Stimulated activated CD4-positive, alpha-beta T cell treated with anti-CD3 and anti-CD28 coated beads, Interleukin-4, amount 100 ng/mL, for 48 hours (primary cell): ENCODE results near the gene PTRH1.

Experiments
- DNase-seq, 2 donors: peaks; one replicate each; pipeline ENCODE4 v3.0.0-alpha.2; 2020; ENCODE audit warnings: low read depth in 2 of 2

Gene PTRH1

DNA sequence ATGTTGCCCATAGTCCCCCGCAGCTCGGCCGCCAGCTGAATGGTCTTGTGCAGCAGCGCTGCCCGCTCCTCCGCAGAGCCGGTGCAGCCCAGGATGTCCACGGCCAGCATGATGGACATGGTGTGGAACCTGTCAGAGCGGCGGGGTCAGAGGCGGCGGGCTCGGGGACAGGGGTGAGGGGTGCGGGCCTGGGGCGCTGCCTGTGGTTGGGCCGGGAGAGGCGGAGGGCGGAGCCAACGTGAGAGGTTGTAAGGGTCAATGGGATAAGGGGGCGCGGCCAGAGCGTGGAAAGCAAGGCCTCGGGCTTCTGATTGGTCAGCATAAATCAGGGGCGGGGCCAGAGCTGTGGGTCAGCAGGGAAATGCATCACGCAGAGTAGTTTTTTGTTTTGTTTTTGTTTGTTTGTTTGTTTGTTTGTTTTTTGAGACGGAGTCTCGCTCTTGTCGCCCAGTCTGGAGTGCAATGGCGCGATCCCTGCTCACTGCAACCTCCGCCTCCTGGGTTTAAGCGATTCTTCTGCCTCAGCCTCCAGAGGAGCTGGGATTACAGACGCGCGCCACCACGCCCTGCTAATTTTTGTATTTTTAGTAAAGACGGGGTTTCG, 26.5 kb upstream of the PTRH1 start:
- DNase-seq: no peak

DNA sequence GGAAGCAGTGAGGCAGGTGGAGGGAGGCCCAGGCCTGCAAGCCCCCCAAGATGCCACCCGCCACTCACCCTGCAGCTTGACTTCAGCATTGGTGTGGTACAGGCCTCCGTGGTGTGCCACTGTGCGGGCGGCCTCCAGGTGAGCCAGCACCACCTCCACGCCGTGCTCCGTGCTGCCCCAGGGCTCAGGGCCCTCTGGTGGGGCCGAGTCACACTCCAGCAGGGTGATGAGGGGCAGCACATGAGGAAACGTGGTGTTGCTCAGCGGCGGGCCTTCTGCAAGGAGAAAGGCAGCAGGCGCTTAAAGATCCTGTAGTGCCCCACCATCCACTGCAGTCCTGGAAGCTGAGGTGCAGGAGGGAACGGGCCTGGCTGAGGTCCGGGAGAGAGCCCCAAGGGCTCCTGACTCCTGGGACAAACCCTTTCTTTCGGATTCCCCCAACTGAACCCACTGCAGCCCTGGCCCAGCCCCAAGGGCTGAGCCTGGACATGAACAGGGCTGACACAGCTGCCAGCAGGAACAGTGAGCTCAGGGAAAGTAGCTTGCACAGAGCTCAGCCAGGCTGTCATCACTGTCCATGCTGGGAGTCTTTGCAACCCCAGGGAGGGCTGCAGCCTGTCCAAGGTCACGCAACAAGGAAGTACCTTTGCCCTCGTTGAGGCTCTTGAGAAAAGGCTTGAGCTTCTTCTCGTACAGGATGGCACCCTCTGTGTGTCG, 24.3 kb upstream of the PTRH1 start:
- no peak for DNase-seq

GRCh38 chr9:127738666-127739065, 23.2 kb upstream of the PTRH1 start:
- no peak for DNase-seq

- DNase-seq: no peak
Measured at GRCh38 chr9:127735530-127736185, 20.2 kb upstream of the PTRH1 start.

- peak; percentile 97 to 98 for DNase-seq
Measured at GRCh38 chr9:127734747-127735529, 19.5 kb upstream of the PTRH1 start, which contains the start of gene TOR2A. TSS of gene TOR2A (minus strand) at chr9:127735294. CDS start at chr9:127735270, 24 bp downstream.

GRCh38 chr9:127734247-127734746, 18.8 kb upstream of the PTRH1 start:
- DNase-seq: no peak

- no peak for DNase-seq
Measured at GRCh38 chr9:127733614-127734013, 18.2 kb upstream of the PTRH1 start.

DNA sequence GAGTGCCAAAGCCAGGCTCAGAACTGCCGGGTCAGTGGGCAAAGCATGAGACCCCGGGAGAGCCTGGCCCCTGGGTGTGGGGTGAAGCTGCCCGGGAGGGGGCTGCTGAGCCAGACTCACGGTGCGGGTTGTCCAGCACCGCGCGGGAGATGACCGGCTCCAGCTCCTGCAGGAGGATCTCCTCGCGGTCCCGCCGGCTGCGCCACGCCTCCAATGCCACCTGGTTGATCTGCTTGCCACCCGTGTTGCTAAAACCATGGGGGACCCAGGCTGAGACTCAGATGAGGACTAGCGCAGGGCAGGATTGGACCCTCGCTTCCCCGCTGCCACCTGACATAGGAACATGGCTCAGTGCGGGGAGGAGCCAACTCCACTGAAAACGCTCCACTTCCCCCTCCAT, 17.0 kb upstream of the PTRH1 start:
- no peak for DNase-seq

DNA sequence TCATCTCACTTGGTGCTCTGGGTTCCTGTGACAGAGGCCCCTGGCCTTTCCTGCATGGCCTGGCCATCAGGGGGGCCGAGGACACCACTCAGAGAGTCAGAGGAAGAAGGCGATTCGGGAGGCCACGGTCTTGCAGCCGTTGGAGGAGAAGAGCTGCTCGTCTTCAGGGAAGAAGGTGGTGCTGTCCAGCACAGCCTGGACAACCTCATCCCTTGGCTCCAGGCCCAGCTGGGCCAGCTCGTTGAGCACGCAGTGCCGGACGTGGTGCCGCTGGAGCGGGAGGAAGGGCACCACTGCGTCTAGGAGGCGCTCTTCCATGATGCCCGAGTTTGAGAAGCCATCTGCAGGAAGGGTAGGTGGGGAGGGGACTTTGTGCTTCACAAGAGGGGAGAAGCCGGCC, 16.5 kb upstream of the PTRH1 start:
- no peak for DNase-seq

- DNase-seq: no peak
Measured at GRCh38 chr9:127730799-127731410, 15.4 kb upstream of the PTRH1 start.

DNA sequence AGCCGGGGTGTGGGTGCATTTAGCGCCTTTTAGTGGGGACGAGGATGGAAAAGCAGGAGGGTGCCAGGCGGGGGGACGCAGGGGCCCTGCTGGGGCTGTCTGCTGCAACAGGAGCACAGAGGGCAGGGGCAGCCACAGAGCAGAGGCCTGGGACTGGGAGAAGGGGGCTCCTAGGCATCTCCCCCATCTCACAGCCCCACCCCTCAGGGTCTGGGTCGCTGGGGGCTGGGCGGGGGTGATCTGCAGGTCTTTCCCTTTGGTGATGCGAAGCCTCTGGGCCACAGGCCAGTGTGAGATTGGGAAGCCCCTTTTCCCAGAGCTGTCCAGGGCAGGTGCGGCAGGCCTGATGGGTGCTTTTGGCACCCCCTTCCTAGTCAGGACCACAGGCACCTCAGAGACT, 14.8 kb upstream of the PTRH1 start:
- DNase-seq: no peak

- DNase-seq: no peak
Measured at GRCh38 chr9:127729522-127730256, 14.2 kb upstream of the PTRH1 start.

DNA sequence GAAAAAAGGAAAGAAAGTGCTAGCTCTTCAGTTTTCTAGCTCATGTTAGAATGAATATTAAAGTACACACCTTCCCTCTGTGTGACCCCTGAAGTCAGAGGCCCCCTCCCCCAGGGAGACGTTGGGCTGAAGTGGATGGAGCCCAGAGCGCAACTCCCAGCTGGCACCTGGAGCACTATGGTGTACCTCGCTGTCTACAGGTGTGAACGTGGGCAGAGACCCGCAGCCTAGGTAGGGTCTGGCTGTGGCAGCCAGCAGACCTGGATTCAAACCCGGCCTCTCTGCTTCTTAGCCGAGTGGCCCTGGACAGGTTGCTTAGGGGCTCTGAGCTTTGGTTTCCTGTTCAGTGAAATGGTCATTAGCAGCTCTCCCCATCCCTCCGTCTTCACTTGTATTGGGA, 13.3 kb upstream of the PTRH1 start:
- DNase-seq: no peak

DNA sequence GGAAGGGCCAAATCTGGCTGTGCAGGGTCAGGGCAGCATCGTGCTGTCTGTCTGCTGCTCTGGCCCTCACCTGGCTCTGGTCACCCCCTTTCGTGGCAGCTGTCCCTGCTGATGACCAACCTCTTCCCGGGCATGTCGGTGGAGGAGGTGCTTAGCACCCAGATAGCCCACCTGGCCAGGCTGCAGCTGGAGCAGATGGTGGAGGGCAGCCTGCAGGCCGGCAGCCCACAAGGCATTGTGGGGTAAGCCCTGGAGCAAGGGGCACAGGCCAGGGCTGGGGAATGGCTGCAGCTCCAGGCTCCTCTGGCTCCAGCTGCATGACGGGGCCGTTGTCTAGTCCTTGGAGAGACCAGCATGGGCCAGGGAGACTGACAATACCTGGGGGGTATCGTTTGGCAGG, 11.4 kb upstream of the PTRH1 start:
- DNase-seq: no peak

GRCh38 chr9:127724012-127724411, 8.5 kb upstream of the PTRH1 start:
- no peak for DNase-seq

DNA sequence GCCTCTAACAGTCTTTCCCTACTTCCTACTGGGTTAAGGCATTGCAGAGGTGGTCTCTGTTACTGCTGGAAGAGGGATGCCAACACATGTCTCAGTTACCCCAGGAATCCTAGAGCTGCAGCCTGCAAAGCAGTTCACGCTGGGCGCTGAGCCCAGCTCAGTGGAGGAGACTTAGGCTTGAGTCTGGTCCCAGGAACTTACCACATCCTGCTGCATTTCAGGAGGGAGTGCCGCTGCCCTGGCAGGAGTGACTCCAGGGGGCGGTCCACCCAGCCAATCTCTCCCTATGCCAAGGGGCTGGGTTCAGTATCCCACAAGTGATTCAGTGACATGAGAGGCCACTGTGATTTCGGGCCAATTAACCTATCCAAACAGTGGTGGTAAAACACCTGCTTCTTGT, 8.0 kb upstream of the PTRH1 start:
- no peak for DNase-seq

GRCh38 chr9:127723013-127723412, 7.5 kb upstream of the PTRH1 start:
- no peak for DNase-seq

DNA sequence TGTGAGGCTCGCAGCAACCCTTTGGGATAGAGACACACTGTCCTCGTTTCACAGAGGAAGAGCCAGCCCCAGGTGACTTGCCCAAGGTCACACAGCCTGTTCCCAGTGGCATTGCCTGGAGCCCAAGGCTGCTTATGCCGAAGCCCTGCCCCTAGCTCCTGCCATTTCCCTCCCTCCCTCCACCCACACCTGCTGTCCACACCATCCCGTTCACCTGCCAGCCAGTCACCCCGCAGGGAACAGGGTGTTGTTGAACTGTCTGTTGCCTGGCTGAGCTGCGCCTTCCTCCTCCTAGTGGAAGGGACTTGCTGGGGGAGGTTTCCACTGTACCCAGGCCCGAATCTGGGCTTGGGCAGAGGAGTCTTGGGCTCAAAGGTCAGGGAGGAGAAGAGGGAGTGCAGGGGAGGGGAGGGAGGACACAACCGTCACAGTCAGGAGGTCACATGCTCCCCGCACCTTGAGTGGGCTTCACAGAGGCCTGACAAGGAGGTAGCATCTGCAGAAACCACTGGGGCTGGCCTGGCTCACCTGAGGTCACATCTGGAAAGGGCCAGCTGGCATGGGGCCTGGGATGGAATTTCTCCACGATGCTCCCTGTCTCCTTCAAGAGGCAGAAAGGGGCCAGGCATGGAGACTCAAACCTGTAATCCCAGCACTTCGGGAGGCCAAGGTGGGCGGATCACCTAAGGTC, 6.7 kb upstream of the PTRH1 start:
- DNase-seq: no peak

DNA sequence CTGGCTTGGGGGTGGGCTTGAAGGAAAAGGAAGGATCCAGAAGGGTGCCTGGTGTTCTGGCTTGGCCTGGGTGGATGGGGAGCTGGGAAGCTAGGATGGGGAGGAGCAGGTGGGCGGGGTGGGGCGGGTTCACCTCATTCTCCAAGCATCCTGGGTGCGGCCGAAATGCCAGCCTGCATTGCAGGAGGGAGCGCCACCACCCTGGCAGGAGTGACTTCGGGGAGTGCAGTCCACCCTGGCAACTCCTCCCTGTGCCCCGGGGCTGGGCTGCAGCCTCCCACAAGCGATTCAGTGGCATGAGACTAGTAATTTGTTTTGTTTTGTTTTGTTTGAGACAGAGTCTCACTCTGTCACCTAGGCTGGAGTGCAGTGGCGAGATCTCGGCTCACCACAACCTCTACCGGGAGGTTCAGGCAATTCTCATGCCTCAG, 5.9 kb upstream of the PTRH1 start:
- DNase-seq: no peak

GRCh38 chr9:127720865-127721227, 5.4 kb upstream of the PTRH1 start:
- no peak for DNase-seq
